Ovary (tissue), 9 donors: ENCODE data around the gene PDE1A. TPM values are rescaled to one million over a fixed set of nuclear protein-coding genes. Genes with fewer than 3 reads are reported as not detected.

Experiments used
- DNase-seq, 5 donors: peaks; one replicate each; pipeline ENCODE4 v3.0.0-alpha.2; 2019 to 2020
- H3K27ac ChIP-seq, 2 donors: fragments of 200-600 bp; one replicate each; pipeline versions ENCODE4 v1.5.1 to v1.8.0; 2019 to 2022
- H3K27me3 ChIP-seq: fragments of 200-600 bp; one replicate; pipeline ENCODE4 v1.8.0; 2022
- H3K36me3 ChIP-seq: fragments of 200-600 bp; sonication (generic); one replicate; pipeline ENCODE4 v1.5.1; 2019
- H3K4me1 ChIP-seq: one replicate; pipeline ENCODE4 v1.8.1; 2013; ENCODE audit warnings: mild to moderate bottlenecking, moderate library complexity; ENCODE audit not compliant: insufficient read depth
- H3K4me3 ChIP-seq: fragments of 200-600 bp; sonication (generic); one replicate; pipeline ENCODE4 v1.5.1; 2017
- H3K9me3 ChIP-seq, 2 donors: fragments of 200-600 bp in 1 of 2; sonication (generic) in 1 of 2; one replicate each; pipeline versions ENCODE4 v1.5.1 to v1.8.1; 2013 to 2019; ENCODE audit warnings: mild to moderate bottlenecking in 1 of 2, moderate library complexity in 1 of 2
- CTCF ChIP-seq, 3 donors: fragments of 450-650 bp in 2 of 3; fragments of 200-600 bp in 1 of 3; IDR thresholded peaks; one replicate each; pipeline versions ENCODE4 v1.5.1 to v1.8.0; 2016 to 2022; ENCODE audit warnings: antibody characterized with exemption in 3 of 3, mild to moderate bottlenecking in 1 of 3
- EP300 ChIP-seq: sonication (generic); formaldehyde crosslinking; IDR thresholded peaks from one replicate; pipeline ENCODE4 v1.6.1; 2017; ENCODE audit warnings: antibody characterized with exemption
- POLR2A ChIP-seq: fragments of 450-650 bp; IDR thresholded peaks from one replicate; pipeline ENCODE4 v1.6.1; 2017; ENCODE audit warnings: antibody characterized with exemption, mild to moderate bottlenecking, moderate library complexity
- WGBS, 3 donors: extraction: QIAGEN DNeasy Blood & Tissue Kit in 1 of 3; methylation state at CpG; one replicate each; pipeline versions ENCODE4 v1.1.5 to v1.1.7; 2013 to 2017; 5-methylcytosine and 5-hydroxymethylcytosine counted together
- intact Hi-C, 4 donors: fragments of 100-400 bp; cut with DNase I; formaldehyde crosslinking; loops; one replicate each; pipeline versions ENCODE4 v1.11.0 to v1.15.1; 2022 to 2023
- polyA plus RNA-seq, 2 donors: library from polyadenylated mRNA; stranded (reverse); fragments of 200-250 nt in 1 of 2; fragments of 350-450 nt in 1 of 2; fragmentation: Illumina TruSeq in 1 of 2; extraction: RNeasy Lipid Tissue Mini Kit (QIAGEN cat#74804) in 1 of 2; gene quantifications; one replicate each; pipeline ENCODE4 v1.2.3, GENCODE V29; 2013 to 2014
- total RNA-seq, 7 donors: library from RNA; depleted of rRNA in 2 of 7; stranded (reverse); fragments of >200 nt in 2 of 7; fragmentation: NEBNext Ultra II Directional in 3 of 7; extraction: Animal tissue kit (Norgen Biotek cat#: 25700) in 3 of 7; gene quantifications; one replicate each; pipeline versions ENCODE4 v1.1.0 to v1.2.4, GENCODE V29; 2016 to 2023
- donor health status: DM: no; HTN: no; CAD: no; lungs with moderate emphysema.
- donor health status: DM: no; HTN: no; CAD: no.
- donor health status: Bipolar disorder and iron deficiency.
- donor health status: DM: yes; HTN: yes; CAD: no.
- donor health status: DM: no; HTN: no; CAD: no.
- donor health status: DM: yes; HTN: yes; CAD: no.

The PDE1A gene
- total and polyA plus RNA-seq, 9 donors = 2.9 to 17.8 (median 8.4) TPM

- TF ChIP-seq POLR2A (no peak), EP300 (no peak), CTCF (IDR thresholded peaks at IDR 0.05) (no peak)
- 75 to 80% (median 78%) methylated on average over 3 of the region's 3 CpGs for WGBS, 3 donors
- intact Hi-C loops = no loop called here
These were observed 164.9 kb downstream of the PDE1A start for GRCh38 chr2:182261860-182262387.

GRCh38 chr2:182259629-182260150 is 167.1 kb downstream of the PDE1A start:
- no peaks in the 10 kb centered on the region for H3K36me3 ChIP-seq
- no peak for DNase-seq
- H3K4me1 ChIP-seq = no peaks in the 10 kb centered on the region
- H3K4me3 ChIP-seq = no peak overlapping the region
- 44 to 46% (median 46%) methylated on average over 4 of the region's 4 CpGs for WGBS, 3 donors
- no peak overlapping the region for H3K27ac ChIP-seq
- H3K9me3 ChIP-seq = no peaks in the 10 kb centered on the region
- no peaks in the 10 kb centered on the region for H3K27me3 ChIP-seq
- TF ChIP-seq EP300 = no peak
- no peak for TF ChIP-seq POLR2A
- TF ChIP-seq CTCF (IDR thresholded peaks at IDR 0.05) = no peak
- intact Hi-C loops = no loop called here

More at GRCh38 chr2:182261860-182262387, 164.9 kb downstream of the PDE1A start:
- Histone ChIP-seq H3K27me3 (no peaks in the 10 kb centered on the region), H3K27ac (no peak overlapping the region), H3K4me1 (no peaks in the 10 kb centered on the region), H3K36me3 (no peaks in the 10 kb centered on the region), H3K9me3 (no peaks in the 10 kb centered on the region), H3K4me3 (no peak overlapping the region)
- DNase-seq = no peak

- Histone ChIP-seq H3K4me3 (no peak overlapping the region), H3K27me3 (no peaks in the 10 kb centered on the region), H3K9me3 (no peaks in the 10 kb centered on the region), H3K4me1 (no peaks in the 10 kb centered on the region), H3K36me3 (no peaks in the 10 kb centered on the region), H3K27ac (no peak overlapping the region)
- DNase-seq = no peak
- WGBS, 3 donors = 88 to 91% (median 90%) methylated on average over 2 of the region's 2 CpGs
- intact Hi-C loops = no loop called here
- TF ChIP-seq EP300 (no peak), POLR2A (no peak), CTCF (IDR thresholded peaks at IDR 0.05) (no peak)
These were observed 174.3 kb downstream of the PDE1A start for GRCh38 chr2:182252534-182252933.

DNA sequence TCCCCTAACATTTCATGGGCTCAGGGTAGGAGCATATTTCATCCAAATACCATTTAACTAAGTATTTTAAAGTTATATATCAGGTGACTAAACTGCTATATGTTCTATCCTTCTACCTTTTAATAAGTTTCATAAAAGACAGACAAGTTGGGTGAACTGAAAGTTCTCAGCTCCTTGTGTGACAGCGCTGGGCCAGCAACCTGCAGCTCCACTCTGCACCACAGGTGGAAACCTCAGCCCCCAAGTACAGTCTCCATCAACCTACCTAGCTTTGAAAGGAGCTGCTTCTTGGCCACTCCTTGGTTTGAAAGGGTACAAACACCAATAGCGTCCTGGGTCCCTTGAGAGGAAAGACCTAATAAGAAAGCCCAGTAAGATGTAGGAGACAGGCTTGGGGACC is 177.9 kb downstream of the PDE1A start:
- H3K27ac ChIP-seq = no peak overlapping the region
- no peak for DNase-seq
- H3K4me3 ChIP-seq = no peak overlapping the region
- 96 to 98% (median 98%) methylated on average over 2 of the region's 2 CpGs for WGBS, 3 donors
- TF ChIP-seq POLR2A = no peak
- no peaks in the 10 kb centered on the region for H3K27me3 ChIP-seq
- no peaks in the 10 kb centered on the region for H3K4me1 ChIP-seq
- intact Hi-C loops = no loop called here
- H3K9me3 ChIP-seq = no peaks in the 10 kb centered on the region
- H3K36me3 ChIP-seq = no peaks in the 10 kb centered on the region

DNA sequence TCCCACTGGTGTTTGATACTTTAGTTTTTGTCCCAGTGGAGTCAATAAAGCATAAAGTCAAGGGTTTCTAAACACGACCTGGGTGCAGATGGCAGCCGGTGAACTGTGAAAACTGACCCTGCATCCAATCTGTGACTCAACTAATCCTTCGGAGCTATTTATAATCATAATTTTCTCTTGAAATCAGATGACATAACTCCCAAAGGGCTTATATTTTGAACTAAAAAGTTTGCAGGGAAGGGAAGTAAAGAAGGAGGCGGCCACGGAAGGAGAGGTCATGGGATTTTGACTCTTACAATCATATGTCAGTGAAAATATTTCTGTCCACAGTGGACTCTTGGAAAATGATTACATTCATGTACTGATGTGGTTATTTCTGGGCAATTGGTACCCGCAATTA is 178.5 kb downstream of the PDE1A start:
- no peak for DNase-seq
- Histone ChIP-seq H3K27me3 (no peaks in the 10 kb centered on the region), H3K9me3 (no peaks in the 10 kb centered on the region), H3K27ac (no peak overlapping the region), H3K4me1 (no peaks in the 10 kb centered on the region), H3K36me3 (no peaks in the 10 kb centered on the region), H3K4me3 (no peak overlapping the region)
- intact Hi-C loops = no loop called here
- TF ChIP-seq POLR2A (no peak), EP300 (no peak), CTCF (IDR thresholded peaks at IDR 0.05) (no peak)
- 77 to 80% (median 79%) methylated on average over 6 of the region's 6 CpGs for WGBS, 3 donors
